ENCODE data around the gene ERG28. TPM values are rescaled to one million over a fixed set of nuclear protein-coding genes. Genes with fewer than 3 reads are reported as not detected.

ERG28 gene
- total RNA-seq, 1 experiment from 2014 or later: 36.1 TPM

GRCh38 chr14:75702122-75702521 is 41.4 kb upstream of the ERG28 start:
- H3K27ac Mint-ChIP-seq (ENCODE audit: unreplicated experiment): no peak overlapping the region
- H3K36me3 Mint-ChIP-seq (ENCODE audit: insufficient read depth, unreplicated experiment): peaks cover 7% of the 10 kb centered on the region
- H3K4me1 Mint-ChIP-seq (ENCODE audit: low read depth, unreplicated experiment): no peaks in the 10 kb centered on the region
- intact Hi-C loops (cut with micrococcal nuclease; ENCODE audit: unreplicated experiment): no loop called here
- no TSS peak for BruUV-seq (replicated peaks)
- Histone ChIP-seq H3K4me1 (no peaks in the 10 kb centered on the region), H3K27me3 (replicated peaks; ENCODE audit: control insufficient read depth, insufficient read depth, low read length) (no peaks in the 10 kb centered on the region), H3K4me3 (ENCODE audit: low read depth, low read length) (no peak overlapping the region), H3K36me3 (ENCODE audit: control insufficient read depth, insufficient read depth, low read length) (no peaks in the 10 kb centered on the region; the same call in 1 of the 2 replicates), H3K9me3 (no peaks in the 10 kb centered on the region)
- POLR2A ChIA-PET: no interaction called here
- no peak for DNase-seq
- CTCF ChIA-PET: no interaction called here
- H3K9me3 Mint-ChIP-seq (ENCODE audit: unreplicated experiment): no peaks in the 10 kb centered on the region
- no peak overlapping the region for H3K4me3 Mint-ChIP-seq (ENCODE audit: unreplicated experiment)
- H3K27me3 Mint-ChIP-seq (ENCODE audit: insufficient read depth, unreplicated experiment): no peaks in the 10 kb centered on the region
- no peak for TF ChIP-seq CTCF (IDR thresholded peaks at IDR 0.05; ENCODE audit: insufficient read depth in 1 of 2, low read depth in 1 of 2, low read length in 1 of 2, severe bottlenecking in 1 of 2, unreplicated experiment in 1 of 2)

- H3K4me1 ChIP-seq: no peaks in the 10 kb centered on the region
- intact Hi-C loops (cut with micrococcal nuclease; ENCODE audit: unreplicated experiment): no loop called here
- Mint-ChIP-seq H3K9me3 (ENCODE audit: unreplicated experiment) (no peaks in the 10 kb centered on the region), H3K27me3 (ENCODE audit: insufficient read depth, unreplicated experiment) (no peaks in the 10 kb centered on the region), H3K36me3 (ENCODE audit: insufficient read depth, unreplicated experiment) (peaks cover 7% of the 10 kb centered on the region), H3K27ac (ENCODE audit: unreplicated experiment) (no peak overlapping the region), H3K4me1 (ENCODE audit: low read depth, unreplicated experiment) (no peaks in the 10 kb centered on the region), H3K4me3 (ENCODE audit: unreplicated experiment) (no peak overlapping the region)
- no peaks in the 10 kb centered on the region for H3K9me3 ChIP-seq
- no peak for TF ChIP-seq CTCF (IDR thresholded peaks at IDR 0.05; ENCODE audit: insufficient read depth in 1 of 2, low read depth in 1 of 2, low read length in 1 of 2, severe bottlenecking in 1 of 2, unreplicated experiment in 1 of 2)
- no peak for DNase-seq
- H3K27me3 ChIP-seq (replicated peaks; ENCODE audit: control insufficient read depth, insufficient read depth, low read length): no peaks in the 10 kb centered on the region
- ChIA-PET CTCF (no interaction called here), POLR2A (no interaction called here)
- no TSS peak for BruUV-seq (replicated peaks)
- no peaks in the 10 kb centered on the region; the same call in 1 of the 2 replicates for H3K36me3 ChIP-seq (ENCODE audit: control insufficient read depth, insufficient read depth, low read length)
- H3K4me3 ChIP-seq (ENCODE audit: low read depth, low read length): no peak overlapping the region
Observed at GRCh38 chr14:75700295-75700694, 39.6 kb upstream of the ERG28 start.

GRCh38 chr14:75699331-75699730 is 38.7 kb upstream of the ERG28 start:
- H3K27me3 Mint-ChIP-seq (ENCODE audit: insufficient read depth, unreplicated experiment): no peaks in the 10 kb centered on the region
- Histone ChIP-seq H3K36me3 (ENCODE audit: control insufficient read depth, insufficient read depth, low read length) (no peaks in the 10 kb centered on the region; the same call in 1 of the 2 replicates), H3K4me3 (ENCODE audit: low read depth, low read length) (no peak overlapping the region), H3K9me3 (no peaks in the 10 kb centered on the region), H3K27me3 (replicated peaks; ENCODE audit: control insufficient read depth, insufficient read depth, low read length) (no peaks in the 10 kb centered on the region), H3K4me1 (no peaks in the 10 kb centered on the region)
- peaks cover 13% of the 10 kb centered on the region for H3K36me3 Mint-ChIP-seq (ENCODE audit: insufficient read depth, unreplicated experiment)
- H3K4me3 Mint-ChIP-seq (ENCODE audit: unreplicated experiment): no peak overlapping the region
- BruUV-seq (replicated peaks): no TSS peak
- intact Hi-C loops (cut with micrococcal nuclease; ENCODE audit: unreplicated experiment): no loop called here
- no peak overlapping the region for H3K27ac Mint-ChIP-seq (ENCODE audit: unreplicated experiment)
- H3K4me1 Mint-ChIP-seq (ENCODE audit: low read depth, unreplicated experiment): no peaks in the 10 kb centered on the region
- CTCF ChIA-PET: no interaction called here
- no peaks in the 10 kb centered on the region for H3K9me3 Mint-ChIP-seq (ENCODE audit: unreplicated experiment)
- DNase-seq: no peak
- POLR2A ChIA-PET: no interaction called here
- TF ChIP-seq CTCF (IDR thresholded peaks at IDR 0.05; ENCODE audit: insufficient read depth in 1 of 2, low read depth in 1 of 2, low read length in 1 of 2, severe bottlenecking in 1 of 2, unreplicated experiment in 1 of 2): no peak

Measured in Caco-2 (cell line).